Measurements from ENCODE around the gene C2orf69. TPM values are rescaled to one million over a fixed set of nuclear protein-coding genes. Genes with fewer than 3 reads are reported as not detected.
A peak's percentile ranks its signal among the peaks of the same experiment; 100 is the strongest.
"Not testable (repeated sequence)": the region's sequence is repeated elsewhere in the genome, so short reads cannot be mapped to it uniquely, and the experiment has no call there.

C2orf69 gene
- total and polyA plus RNA-seq, 7 donors = 8.0 to 21.6 (median 13.0) TPM

- Histone ChIP-seq H3K9me3 (no peaks in the 10 kb centered on the region), H3K36me3 (ENCODE audit: insufficient read depth in 1 of 2, low read depth in 1 of 2) (peaks cover 0 to 4% of the 10 kb centered on the region in 2 donors), H3K4me1 (peaks cover 27% of the 10 kb centered on the region), H3K27me3 (ENCODE audit: insufficient read depth in 3 of 3, low read length in 2 of 3) (no peaks in the 10 kb centered on the region), H3K27ac (peak overlapping the region; percentile 98), H3K4me3 (peak overlapping the region; percentile 87)
- TF ChIP-seq CTCF (IDR thresholded peaks at IDR 0.05) = no peak
- intact Hi-C loops (cut with DNase I) = loop anchor here in 1 of 2 donors (5.0 kb wide), 1 partner anchor 60 kb away; the partner anchor contains the start of gene FTCDNL1
- 0 to 1% (median 1%) methylated on average over 13 of the region's 13 CpGs for WGBS, 3 donors
- ATAC-seq (peak in 1 of 4 donors; percentile 55), DNase-seq (peak in 1 of 2 donors; percentile 60)
Measured at GRCh38 chr2:199911877-199912161, 726 bp downstream of the C2orf69 start.

- Histone ChIP-seq H3K4me1 (peaks cover 27% of the 10 kb centered on the region), H3K36me3 (ENCODE audit: insufficient read depth in 1 of 2, low read depth in 1 of 2) (peaks cover 0 to 11% of the 10 kb centered on the region in 2 donors), H3K27ac (peak overlapping the region; percentile 98), H3K4me3 (peak overlapping the region; percentile 87)
- H3K27me3 ChIP-seq (ENCODE audit: insufficient read depth in 3 of 3, low read length in 2 of 3); DNase-seq; ATAC-seq; H3K9me3 ChIP-seq: not testable (repeated sequence)
- intact Hi-C loops (cut with DNase I) = loop anchor here in 1 of 2 donors (5.0 kb wide), 1 partner anchor 60 kb away; the partner anchor contains the start of gene FTCDNL1
- 91 to 93% (median 92%) methylated on average over 12 of the region's 12 CpGs for WGBS, 3 donors
Measured at GRCh38 chr2:199912553-199913114, 1.5 kb downstream of the C2orf69 start.

GRCh38 chr2:199914372-199914958 lies 3.4 kb downstream of the C2orf69 start:
- no peak for TF ChIP-seq CTCF (IDR thresholded peaks at IDR 0.05)
- intact Hi-C loops (cut with DNase I) = loop anchor here in 1 of 2 donors (5.0 kb wide), 1 partner anchor 62 kb away; the partner anchor contains the start of gene FTCDNL1
- ATAC-seq (no peak), DNase-seq (no peak)
- Histone ChIP-seq H3K4me3 (no peak overlapping the region), H3K9me3 (no peaks in the 10 kb centered on the region), H3K36me3 (ENCODE audit: insufficient read depth in 1 of 2, low read depth in 1 of 2) (peaks cover 0 to 30% of the 10 kb centered on the region in 2 donors), H3K27ac (no peak overlapping the region), H3K27me3 (ENCODE audit: insufficient read depth in 3 of 3, low read length in 2 of 3) (no peaks in the 10 kb centered on the region), H3K4me1 (peaks cover 27% of the 10 kb centered on the region)
- 62 to 80% (median 70%) methylated on average over 2 of the region's 2 CpGs for WGBS, 3 donors

- WGBS, 3 donors = 84 to 96% (median 85%) methylated on average over 4 of the region's 4 CpGs
- Histone ChIP-seq H3K27me3 (ENCODE audit: insufficient read depth in 3 of 3, low read length in 2 of 3) (no peaks in the 10 kb centered on the region), H3K4me3 (no peak overlapping the region), H3K27ac (no peak overlapping the region), H3K4me1 (peaks cover 20% of the 10 kb centered on the region), H3K36me3 (ENCODE audit: insufficient read depth in 1 of 2, low read depth in 1 of 2) (peaks cover 0 to 32% of the 10 kb centered on the region in 2 donors), H3K9me3 (no peaks in the 10 kb centered on the region)
- ATAC-seq (no peak), DNase-seq (no peak)
- no peak for TF ChIP-seq CTCF (IDR thresholded peaks at IDR 0.05)
- intact Hi-C loops (cut with DNase I) = no loop called here
Measured at GRCh38 chr2:199916980-199917379, 5.9 kb downstream of the C2orf69 start.

- 63 to 78% (median 69%) methylated on average over 5 of the region's 5 CpGs for WGBS, 3 donors
- ATAC-seq = peak in 1 of 4 donors; percentile 42
Measured at GRCh38 chr2:199922856-199923255, 11.8 kb downstream of the C2orf69 start.

More at GRCh38 chr2:199922856-199923255, 11.8 kb downstream of the C2orf69 start:
- DNase-seq = no peak
- Histone ChIP-seq H3K9me3 (no peaks in the 10 kb centered on the region), H3K4me1 (peaks cover 8% of the 10 kb centered on the region), H3K4me3 (no peak overlapping the region), H3K36me3 (ENCODE audit: insufficient read depth in 1 of 2, low read depth in 1 of 2) (peaks cover 0 to 32% of the 10 kb centered on the region in 2 donors), H3K27me3 (ENCODE audit: insufficient read depth in 3 of 3, low read length in 2 of 3) (no peaks in the 10 kb centered on the region), H3K27ac (no peak overlapping the region)
- intact Hi-C loops (cut with DNase I) = no loop called here
- no peak for TF ChIP-seq CTCF (IDR thresholded peaks at IDR 0.05)
